Right lobe of liver (tissue), 6 donors: Measurements from ENCODE around the gene NUMB. TPM values are rescaled to one million over a fixed set of nuclear protein-coding genes. Genes with fewer than 3 reads are reported as not detected.

ENCODE experiments used
- ATAC-seq, 4 donors: fragments of 200-7000 bp; cut with Tn5 transposase; one replicate each; pipeline ENCODE4 v1.9.1; 2020; ENCODE audit warnings: mild to moderate bottlenecking in 4 of 4, moderate library complexity in 4 of 4
- DNase-seq, 3 donors: peaks; one replicate each; pipeline ENCODE4 v3.0.0-alpha.2; 2020
- H3K27ac ChIP-seq, 3 donors: fragments of 200-600 bp; one replicate each; pipeline ENCODE4 v1.8.0; 2022
- H3K27me3 ChIP-seq, 2 donors: fragments of 200-600 bp; one replicate each; pipeline ENCODE4 v1.8.0; 2022
- H3K36me3 ChIP-seq, 4 donors: fragments of 200-600 bp; sonication (generic) in 1 of 4; one replicate each; pipeline versions ENCODE4 v1.5.1 to v1.8.0; 2017 to 2022; ENCODE audit warnings: control low read depth in 1 of 4
- H3K4me1 ChIP-seq, 4 donors: fragments of 200-600 bp; sonication (generic) in 1 of 4; one replicate each; pipeline versions ENCODE4 v1.5.1 to v1.8.0; 2017 to 2022; ENCODE audit warnings: control low read depth in 1 of 4
- H3K4me3 ChIP-seq, 3 donors: fragments of 200-600 bp; one replicate each; pipeline ENCODE4 v1.8.0; 2022
- H3K9me3 ChIP-seq, 4 donors: fragments of 200-600 bp; sonication (generic) in 1 of 4; one replicate each; pipeline versions ENCODE4 v1.5.1 to v1.8.0; 2017 to 2022; ENCODE audit warnings: control low read depth in 1 of 4
- CTCF ChIP-seq, 4 donors: fragments of 200-600 bp in 3 of 4; fragments of 450-650 bp in 1 of 4; IDR thresholded peaks; one replicate each; pipeline versions ENCODE4 v1.5.1 to v1.8.0; 2016 to 2022; ENCODE audit warnings: antibody characterized with exemption in 4 of 4, mild to moderate bottlenecking in 2 of 4
- POLR2A ChIP-seq: fragments of 450-650 bp; IDR thresholded peaks from one replicate; pipeline ENCODE4 v1.6.1; 2017; ENCODE audit warnings: antibody characterized with exemption, mild to moderate bottlenecking
- WGBS: methylation state at CpG from one replicate; pipeline ENCODE4 v1.1.6; 2018; ENCODE audit warnings: low coverage, low lambda C conversion rate; ENCODE audit not compliant: insufficient coverage; ENCODE audit errors: missing lambda C conversion rate; 5-methylcytosine and 5-hydroxymethylcytosine counted together
- intact Hi-C, 2 donors: fragments of 100-400 bp; cut with DNase I; formaldehyde crosslinking; loops; one replicate each; pipeline versions ENCODE4 v1.11.2 to v1.14.1; 2022
- total RNA-seq, 6 experiments: library from RNA; depleted of rRNA in 2 of 6; stranded (reverse); fragments of >200 nt in 2 of 6; fragmentation: NEBNext Ultra II Directional in 3 of 6; extraction: Animal tissue kit (Norgen Biotek cat#: 25700) in 3 of 6; gene quantifications; one replicate each; pipeline versions ENCODE4 v1.1.0 to v1.2.4, GENCODE V29; 2016 to 2023
- donor health status: DM: no; HTN: yes; CAD: no.
- donor health status: DM: no; HTN: no; CAD: no.
- donor health status: DM: no; HTN: no; CAD: no.
- donor health status: DM: no; HTN: yes; CAD: no.
- donor health status: DM: no; HTN: yes; CAD: no.

The NUMB gene
- total RNA-seq, 6 experiments from 2014 or later: 28.3 to 48.4 (median 43.7) TPM

GRCh38 chr14:73286598-73286997 lies 171.7 kb downstream of the NUMB start:
- 95% methylated on average over 2 of the region's 2 CpGs for WGBS
- H3K36me3 ChIP-seq: peaks cover 5 to 62% (median 32%) of the 10 kb centered on the region in 4 donors
- no peaks in the 10 kb centered on the region for H3K27me3 ChIP-seq
- intact Hi-C loops: no loop called here
- TF ChIP-seq CTCF (IDR thresholded peaks at IDR 0.05) (no peak), POLR2A (no peak)
- ATAC-seq: no peak
- H3K4me3 ChIP-seq: no peak overlapping the region
- H3K4me1 ChIP-seq: peaks cover 0 to 2% (median 0%) of the 10 kb centered on the region in 4 donors
- no peak overlapping the region for H3K27ac ChIP-seq
- no peak for DNase-seq
- no peaks in the 10 kb centered on the region for H3K9me3 ChIP-seq

- Histone ChIP-seq H3K36me3 (peaks cover 5 to 63% (median 33%) of the 10 kb centered on the region in 4 donors), H3K27ac (no peak overlapping the region), H3K9me3 (no peaks in the 10 kb centered on the region), H3K4me3 (no peak overlapping the region), H3K27me3 (no peaks in the 10 kb centered on the region), H3K4me1 (peaks cover 0 to 2% (median 0%) of the 10 kb centered on the region in 4 donors)
- intact Hi-C loops: no loop called here
- ATAC-seq (no peak), DNase-seq (no peak)
- 100% methylated on average over 1 of the region's 1 CpG for WGBS
- TF ChIP-seq CTCF (IDR thresholded peaks at IDR 0.05) (no peak), POLR2A (no peak)
Measured at GRCh38 chr14:73285979-73286378, 172.4 kb downstream of the NUMB start.

GRCh38 chr14:73283608-73284379 lies 174.6 kb downstream of the NUMB start:
- intact Hi-C loops: no loop called here
- TF ChIP-seq POLR2A (no peak), CTCF (IDR thresholded peaks at IDR 0.05) (peak in 1 of 4 donors; percentile 16)
- ATAC-seq (peak in 1 of 4 donors; percentile 18), DNase-seq (no peak)
- no peaks in the 10 kb centered on the region for H3K4me1 ChIP-seq
- H3K36me3 ChIP-seq: peaks cover 5 to 76% (median 41%) of the 10 kb centered on the region in 4 donors
- no peaks in the 10 kb centered on the region for H3K9me3 ChIP-seq
- no peak overlapping the region for H3K27ac ChIP-seq
- no peaks in the 10 kb centered on the region for H3K27me3 ChIP-seq
- no peak overlapping the region for H3K4me3 ChIP-seq
- 72% methylated on average over 11 of the region's 12 CpGs for WGBS

- intact Hi-C loops: no loop called here
- Histone ChIP-seq H3K27me3 (no peaks in the 10 kb centered on the region), H3K36me3 (peaks cover 5 to 80% (median 45%) of the 10 kb centered on the region in 4 donors), H3K4me1 (no peaks in the 10 kb centered on the region), H3K4me3 (no peak overlapping the region), H3K27ac (no peak overlapping the region), H3K9me3 (no peaks in the 10 kb centered on the region)
- ATAC-seq (no peak), DNase-seq (no peak)
- 83% methylated on average over 3 of the region's 5 CpGs for WGBS
- TF ChIP-seq POLR2A: no peak
- no peak for TF ChIP-seq CTCF (IDR thresholded peaks at IDR 0.05)
Measured at GRCh38 chr14:73280903-73281302, 177.4 kb downstream of the NUMB start.
